A673 (cell line): ENCODE results near the gene ETFA. TPM values are rescaled to one million over a fixed set of nuclear protein-coding genes. Genes with fewer than 3 reads are reported as not detected.
A peak's percentile ranks its signal among the peaks of the same experiment; 100 is the strongest.

Source experiments
- BruUV-seq: library from RNA; stranded (reverse); fragments of 400-500 nt; replicated peaks from 2 replicates; lab custom pipeline; 2021; lab: Mats Ljungman, UMichigan
- CTCF ChIA-PET: fragments of 300-600 bp; sonication (Branson Sonifier 250); formaldehyde crosslinking; loops from one replicate; lab custom pipeline; 2022; ENCODE audit warnings: antibody characterized with exemption; lab: Charles Lee
- POLR2A ChIA-PET: fragments of 300-600 bp; sonication (Branson Sonifier 250); formaldehyde crosslinking; loops from one replicate; lab custom pipeline; 2022; ENCODE audit warnings: antibody characterized with exemption; ENCODE audit not compliant: low non-redundant PET; lab: Charles Lee
- DNase-seq: peaks from one replicate; pipeline ENCODE4 v3.0.0-alpha.2; 2015; ENCODE audit warnings: low spot score
- H3K27ac ChIP-seq: fragments of 200-600 bp; sonication (generic); 2 replicates; pipeline ENCODE4 v1.5.1; 2016; ENCODE audit warnings: mixed run types, low read depth, mild to moderate bottlenecking, mixed read lengths, antibody characterized with exemption, low read length; ENCODE audit not compliant: poor library complexity, severe bottlenecking
- H3K27me3 ChIP-seq: fragments of 200-600 bp; sonication (generic); replicated peaks from 2 replicates; pipeline ENCODE4 v1.6.1; 2017; ENCODE audit warnings: mixed run types, low read depth, mild to moderate bottlenecking, mixed read lengths, antibody characterized with exemption, low read length; ENCODE audit not compliant: insufficient read depth, poor library complexity
- H3K36me3 ChIP-seq: fragments of 200-600 bp; sonication (generic); 2 replicates; pipeline ENCODE4 v1.6.1; 2016; ENCODE audit warnings: mixed run types, mild to moderate bottlenecking, mixed read lengths, antibody characterized with exemption, low read length; ENCODE audit not compliant: insufficient read depth, poor library complexity, severe bottlenecking
- H3K4me1 ChIP-seq: fragments of 200-600 bp; sonication (generic); 2 replicates; pipeline ENCODE4 v1.6.1; 2017; ENCODE audit warnings: mixed run types, mild to moderate bottlenecking, mixed read lengths, antibody characterized with exemption, low read length; ENCODE audit not compliant: insufficient read depth, poor library complexity, severe bottlenecking
- H3K4me3 ChIP-seq: fragments of 200-600 bp; sonication (generic); 2 replicates; pipeline ENCODE4 v1.5.1; 2016; ENCODE audit warnings: low read depth, mixed run types, mild to moderate bottlenecking, mixed read lengths, low read length; ENCODE audit not compliant: poor library complexity, severe bottlenecking
- H3K9me3 ChIP-seq: fragments of 200-600 bp; sonication (generic); 2 replicates; pipeline ENCODE4 v1.6.1; 2016; ENCODE audit warnings: mixed run types, low read depth, mild to moderate bottlenecking, mixed read lengths, antibody characterized with exemption, low read length; ENCODE audit not compliant: poor library complexity, severe bottlenecking
- EZH2 ChIP-seq: fragments of 200-600 bp; sonication (generic); IDR thresholded peaks from 2 replicates; pipeline ENCODE4 v1.6.1; 2017; ENCODE audit warnings: borderline replicate concordance, low read depth, mild to moderate bottlenecking, mixed read lengths, antibody characterized with exemption, low read length; ENCODE audit not compliant: poor library complexity, severe bottlenecking
- intact Hi-C: fragments of 100-400 bp; cut with micrococcal nuclease; formaldehyde crosslinking; loops from one replicate; pipeline ENCODE4 v1.10.0; 2022; ENCODE audit not compliant: unreplicated experiment
- total RNA-seq: library from RNA; stranded (reverse); gene quantifications from 2 replicates; pipeline ENCODE4 v1.2.3, GENCODE V29; 2021
- TF ChIP-seq, protein P1 (sequence below): fragments of 300-800, 200-600 bp; sonication (generic); conservative IDR thresholded peaks from 2 replicates; pipeline ENCODE4 v1.5.1; 2017; ENCODE audit warnings: low read depth, mild to moderate bottlenecking, antibody characterized with exemption, low read length, moderate library complexity, mixed read lengths

Gene ETFA
- total RNA-seq, 1 experiment from 2014 or later, result 133 TPM

- Histone ChIP-seq H3K9me3 (no peaks in the 10 kb centered on the region), H3K4me1 (peaks cover 12% of the 10 kb centered on the region), H3K27ac (no peak overlapping the region), H3K4me3 (no peak overlapping the region), H3K36me3 (no peaks in the 10 kb centered on the region), H3K27me3 (no peaks in the 10 kb centered on the region)
- TF ChIP-seq, protein P1, sequence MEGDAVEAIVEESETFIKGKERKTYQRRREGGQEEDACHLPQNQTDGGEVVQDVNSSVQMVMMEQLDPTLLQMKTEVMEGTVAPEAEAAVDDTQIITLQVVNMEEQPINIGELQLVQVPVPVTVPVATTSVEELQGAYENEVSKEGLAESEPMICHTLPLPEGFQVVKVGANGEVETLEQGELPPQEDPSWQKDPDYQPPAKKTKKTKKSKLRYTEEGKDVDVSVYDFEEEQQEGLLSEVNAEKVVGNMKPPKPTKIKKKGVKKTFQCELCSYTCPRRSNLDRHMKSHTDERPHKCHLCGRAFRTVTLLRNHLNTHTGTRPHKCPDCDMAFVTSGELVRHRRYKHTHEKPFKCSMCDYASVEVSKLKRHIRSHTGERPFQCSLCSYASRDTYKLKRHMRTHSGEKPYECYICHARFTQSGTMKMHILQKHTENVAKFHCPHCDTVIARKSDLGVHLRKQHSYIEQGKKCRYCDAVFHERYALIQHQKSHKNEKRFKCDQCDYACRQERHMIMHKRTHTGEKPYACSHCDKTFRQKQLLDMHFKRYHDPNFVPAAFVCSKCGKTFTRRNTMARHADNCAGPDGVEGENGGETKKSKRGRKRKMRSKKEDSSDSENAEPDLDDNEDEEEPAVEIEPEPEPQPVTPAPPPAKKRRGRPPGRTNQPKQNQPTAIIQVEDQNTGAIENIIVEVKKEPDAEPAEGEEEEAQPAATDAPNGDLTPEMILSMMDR, result no peak
- TF ChIP-seq EZH2, result no peak
- CTCF ChIA-PET, result interaction anchor here (1.8 kb wide), 1 partner anchor 94 kb away, joined by 8 read pairs; no protein-coding TSS in a partner anchor
- no peak for DNase-seq
- intact Hi-C loops, result loop anchor here (5.0 kb wide), 3 partner anchors 51 to 631 kb away; no protein-coding TSS in a partner anchor
- no TSS peak for BruUV-seq
- POLR2A ChIA-PET, result no interaction called here
Observed at GRCh38 chr15:76236350-76236749, 74.9 kb downstream of the ETFA start.

GRCh38 chr15:76235186-76235826 lies 76.0 kb downstream of the ETFA start:
- H3K9me3 ChIP-seq, result no peaks in the 10 kb centered on the region
- CTCF ChIA-PET, result interaction anchor here (1.8 kb wide), 1 partner anchor 95 kb away, joined by 8 read pairs; no protein-coding TSS in a partner anchor
- no peaks in the 10 kb centered on the region for H3K36me3 ChIP-seq
- TF ChIP-seq EZH2, result no peak
- TF ChIP-seq, protein P1, result peak; percentile 62
- H3K27me3 ChIP-seq, result no peaks in the 10 kb centered on the region
- intact Hi-C loops, result loop anchor here (5.0 kb wide), 3 partner anchors 52 to 632 kb away; no protein-coding TSS in a partner anchor
- H3K4me3 ChIP-seq, result no peak overlapping the region
- peaks cover 12% of the 10 kb centered on the region for H3K4me1 ChIP-seq
- H3K27ac ChIP-seq, result no peak overlapping the region
- peak; percentile 78 for DNase-seq
- no TSS peak for BruUV-seq
- POLR2A ChIA-PET, result no interaction called here

- POLR2A ChIA-PET, result no interaction called here
- no TSS peak for BruUV-seq
- Histone ChIP-seq H3K27ac (no peak overlapping the region), H3K36me3 (no peaks in the 10 kb centered on the region), H3K27me3 (no peaks in the 10 kb centered on the region), H3K9me3 (no peaks in the 10 kb centered on the region), H3K4me3 (no peak overlapping the region), H3K4me1 (peaks cover 6% of the 10 kb centered on the region)
- CTCF ChIA-PET, result interaction anchor here (1.8 kb wide), 1 partner anchor 96 kb away, joined by 8 read pairs; no protein-coding TSS in a partner anchor
- no peak for TF ChIP-seq EZH2
- TF ChIP-seq, protein P1, result no peak
- intact Hi-C loops, result no loop called here
- no peak for DNase-seq
Observed at GRCh38 chr15:76234337-76234889, 76.9 kb downstream of the ETFA start.
